K562 (cell line): ENCODE results near the gene SLC12A3. TPM values are rescaled to one million over a fixed set of nuclear protein-coding genes. Genes with fewer than 3 reads are reported as not detected.

Experiments used
- CREB3 ChIP-seq: fragments of 450-650 bp; conservative IDR thresholded peaks from 2 replicates; pipeline ENCODE4 v1.6.1; 2016; ENCODE audit warnings: missing genetic modification characterization, low read depth, mild to moderate bottlenecking, missing compliant biosample characterization, moderate library complexity
- GTF2A2 ChIP-seq: IDR thresholded peaks from 2 replicates; pipeline ENCODE4 v1.6.1; 2016; ENCODE audit warnings: mild to moderate bottlenecking, missing genetic modification characterization, missing compliant biosample characterization
- ILF3 ChIP-seq: fragments of 450-650 bp; IDR thresholded peaks from 2 replicates; pipeline ENCODE4 v1.6.1; 2018; ENCODE audit warnings: antibody characterized with exemption, mild to moderate bottlenecking, moderate library complexity, borderline replicate concordance
- MTA3 ChIP-seq: fragments of 450-650 bp; formaldehyde crosslinking; IDR thresholded peaks from 2 replicates; pipeline ENCODE4 v1.6.1; 2017; ENCODE audit warnings: mild to moderate bottlenecking, borderline replicate concordance
- POLR2G ChIP-seq: fragments of 200-400 bp; formaldehyde crosslinking; IDR thresholded peaks from 2 replicates; pipeline ENCODE4 v1.6.1; 2017; ENCODE audit warnings: low read depth, mild to moderate bottlenecking, antibody characterized with exemption, low read length, moderate library complexity
- SMAD3 ChIP-seq: fragments of 450-650 bp; formaldehyde crosslinking; conservative IDR thresholded peaks from 2 replicates; pipeline ENCODE4 v1.4.0; 2020; ENCODE audit warnings: mild to moderate bottlenecking
- ZNF311 ChIP-seq: fragments of 250-450 bp; sonication (Bioruptor Pico); IDR thresholded peaks from 2 replicates; pipeline ENCODE4 v1.4.0; 2020; ENCODE audit warnings: mild to moderate bottlenecking, moderate library complexity
- ZNF318 ChIP-seq, 2 experiments: fragments of 450-650 bp; IDR thresholded peaks; 2 replicates each; pipeline ENCODE4 v1.6.1; 2016; ENCODE audit warnings: mild to moderate bottlenecking in 2 of 2, borderline replicate concordance in 1 of 2, low read depth in 1 of 2, moderate library complexity in 1 of 2
- polyA plus RNA-seq, 8 experiments: library from polyadenylated mRNA; depleted of rRNA in 4 of 8; stranded (reverse) in 5 of 8; unstranded in 3 of 8; fragments of >200 nt; fragmentation: Nextera tagmentation in 2 of 8; fragmentation: Illumina TruSeq in 1 of 8; extraction: Ambion mirVana in 2 of 8; extraction: Trizol in 1 of 8; gene quantifications; 2 replicates each; pipeline versions ENCODE4 v1.2.1 to v1.2.3, GENCODE V29; 2011 to 2014; ENCODE audit warnings: inconsistent platforms in 1 of 8, missing spikeins in 1 of 8
- total RNA-seq, 7 experiments: library from RNA; depleted of rRNA in 6 of 7; stranded (reverse); fragments of >200 nt in 6 of 7; fragmentation: Illumina TruSeq in 2 of 7; extraction: Trizol in 2 of 7; gene quantifications; 2 replicates each; pipeline versions ENCODE4 v1.2.1 to v1.2.3, GENCODE V29; 2011 to 2021; ENCODE audit warnings: low replicate concordance in 1 of 7

The SLC12A3 gene
- total and polyA plus RNA-seq, 9 of the 15 experiments (the other 6 are each of a cell fraction or from before 2014, with no cell fraction given) = not detected

GRCh38 chr16:56848955-56849689 lies 15.9 kb upstream of the SLC12A3 start (continued):
- TF ChIP-seq CREB3 (no peak), ZNF318 (IDR thresholded peaks at IDR 0.05; ENCODE audit: borderline replicate concordance in 1 of 2, low read depth in 1 of 2) (no peak), ILF3 (no peak), ZNF311 (CRISPR knock-in tag) (no peak), SMAD3 (CRISPR knock-in tag) (no peak), GTF2A2 (tag) (no peak), POLR2G (no peak), MTA3 (no peak)
